HepG2 (cell line): ENCODE measurements around the gene NAIF1. TPM values are rescaled to one million over a fixed set of nuclear protein-coding genes. Genes with fewer than 3 reads are reported as not detected.

Experiments used
- EZH2 ChIP-seq: conservative IDR thresholded peaks from 2 replicates; pipeline ENCODE4 v1.6.1; 2012; ENCODE audit warnings: mild to moderate bottlenecking, low read depth, low read length, moderate library complexity
- FOSL2 ChIP-seq: sonication (generic); formaldehyde crosslinking; IDR thresholded peaks from 2 replicates; pipeline ENCODE4 v1.4.0; 2020; ENCODE audit warnings: missing genetic modification reagents
- GATAD2A ChIP-seq: IDR thresholded peaks from 2 replicates; pipeline ENCODE4 v1.6.1; 2016
- JDP2 ChIP-seq: sonication (generic); formaldehyde crosslinking; IDR thresholded peaks from 2 replicates; pipeline ENCODE4 v1.8.1; 2022; ENCODE audit warnings: missing genetic modification reagents, borderline replicate concordance
- KLF6 ChIP-seq: IDR thresholded peaks from 2 replicates; pipeline ENCODE4 v1.8.0; 2016; ENCODE audit warnings: missing biosample characterization, missing genetic modification reagents
- MED13 ChIP-seq: sonication (generic); formaldehyde crosslinking; IDR thresholded peaks from 2 replicates; pipeline ENCODE4 v1.5.0; 2020; ENCODE audit warnings: missing genetic modification reagents
- NFE2 ChIP-seq: sonication (generic); formaldehyde crosslinking; IDR thresholded peaks from 2 replicates; pipeline ENCODE4 v1.4.0; 2020; ENCODE audit warnings: missing genetic modification reagents
- SMARCC2 ChIP-seq: fragments of 450-650 bp; IDR thresholded peaks from 2 replicates; pipeline ENCODE4 v1.6.1; 2017; ENCODE audit warnings: antibody characterized with exemption, mild to moderate bottlenecking
- SUZ12 ChIP-seq: fragments of 150-350 bp; IDR thresholded peaks from 2 replicates; pipeline ENCODE4 v1.6.1; 2014; ENCODE audit warnings: low read depth, low read length
- WIZ ChIP-seq: sonication (generic); formaldehyde crosslinking; IDR thresholded peaks from 2 replicates; pipeline ENCODE4 v1.5.1; 2020; ENCODE audit warnings: mild to moderate bottlenecking, missing genetic modification reagents
- ZNF101 ChIP-seq: sonication (generic); formaldehyde crosslinking; IDR thresholded peaks from 2 replicates; pipeline ENCODE4 v1.4.0; 2020; ENCODE audit warnings: mild to moderate bottlenecking, low read depth, missing genetic modification reagents, borderline replicate concordance
- ZNF260 ChIP-seq: sonication (generic); formaldehyde crosslinking; IDR thresholded peaks from 2 replicates; pipeline ENCODE4 v1.4.0; 2020; ENCODE audit warnings: missing genetic modification reagents, low read depth, mild to moderate bottlenecking, borderline replicate concordance
- ZNF296 ChIP-seq: sonication (generic); formaldehyde crosslinking; conservative IDR thresholded peaks from 2 replicates; pipeline ENCODE4 v1.5.0; 2020; ENCODE audit warnings: mild to moderate bottlenecking, missing genetic modification reagents
- ZNF383 ChIP-seq: sonication (generic); formaldehyde crosslinking; IDR thresholded peaks from 2 replicates; pipeline ENCODE4 v1.4.0; 2020; ENCODE audit warnings: missing genetic modification reagents, mild to moderate bottlenecking, borderline replicate concordance
- ZNF441 ChIP-seq: sonication (generic); formaldehyde crosslinking; IDR thresholded peaks from 2 replicates; pipeline ENCODE4 v1.7.0; 2021; ENCODE audit warnings: missing genetic modification reagents, borderline replicate concordance
- ZNF616 ChIP-seq: sonication (generic); formaldehyde crosslinking; IDR thresholded peaks from 2 replicates; pipeline ENCODE4 v1.5.0; 2020; ENCODE audit warnings: low read depth, mild to moderate bottlenecking, missing genetic modification reagents
- ZNF709 ChIP-seq: sonication (generic); formaldehyde crosslinking; IDR thresholded peaks from 2 replicates; pipeline ENCODE4 v1.5.0; 2020; ENCODE audit warnings: mild to moderate bottlenecking, missing genetic modification reagents
- ZNF761 ChIP-seq: sonication (generic); formaldehyde crosslinking; conservative IDR thresholded peaks from 2 replicates; pipeline ENCODE4 v1.4.0; 2020; ENCODE audit warnings: mild to moderate bottlenecking, missing genetic modification reagents
- ZNF879 ChIP-seq: sonication (generic); formaldehyde crosslinking; IDR thresholded peaks from 2 replicates; pipeline ENCODE4 v1.8.1; 2023; ENCODE audit warnings: missing genetic modification reagents
- polyA plus RNA-seq, 8 experiments: library from polyadenylated mRNA; depleted of rRNA in 3 of 8; stranded (reverse) in 7 of 8; unstranded in 1 of 8; fragments of >200 nt; fragmentation: Illumina TruSeq in 4 of 8; extraction: Trizol in 4 of 8; gene quantifications; 2 replicates each; pipeline versions ENCODE4 v1.2.1 to v1.2.3, GENCODE V29; 2011 to 2016; ENCODE audit warnings: low read depth in 4 of 8, missing spikeins in 1 of 8, mixed read lengths in 1 of 8; ENCODE audit not compliant: insufficient read depth in 1 of 8
- total RNA-seq, 5 experiments: library from RNA; depleted of rRNA; stranded (reverse); fragments of >200 nt; fragmentation: Illumina TruSeq; extraction: Trizol; gene quantifications; 2 replicates each; pipeline ENCODE4 v1.2.3, GENCODE V29; 2016; ENCODE audit warnings: low read depth in 1 of 5
- TF ChIP-seq, protein P1 (sequence below): sonication (generic); formaldehyde crosslinking; IDR thresholded peaks from 2 replicates; pipeline ENCODE4 v1.5.1; 2020; ENCODE audit warnings: mild to moderate bottlenecking, moderate library complexity, missing genetic modification reagents
- TF ChIP-seq, protein P2 (sequence below): sonication (generic); formaldehyde crosslinking; IDR thresholded peaks from 2 replicates; pipeline ENCODE4 v1.4.0; 2020; ENCODE audit warnings: missing genetic modification reagents
- TF ChIP-seq, protein P3 (sequence below): sonication (generic); formaldehyde crosslinking; IDR thresholded peaks from 2 replicates; pipeline ENCODE4 v1.5.0; 2020; ENCODE audit warnings: missing genetic modification reagents

The NAIF1 gene
- total and polyA plus RNA-seq, 2 of the 13 experiments (the other 11 are each of a cell fraction or from before 2014, with no cell fraction given) = 6.0 to 6.9 TPM

DNA sequence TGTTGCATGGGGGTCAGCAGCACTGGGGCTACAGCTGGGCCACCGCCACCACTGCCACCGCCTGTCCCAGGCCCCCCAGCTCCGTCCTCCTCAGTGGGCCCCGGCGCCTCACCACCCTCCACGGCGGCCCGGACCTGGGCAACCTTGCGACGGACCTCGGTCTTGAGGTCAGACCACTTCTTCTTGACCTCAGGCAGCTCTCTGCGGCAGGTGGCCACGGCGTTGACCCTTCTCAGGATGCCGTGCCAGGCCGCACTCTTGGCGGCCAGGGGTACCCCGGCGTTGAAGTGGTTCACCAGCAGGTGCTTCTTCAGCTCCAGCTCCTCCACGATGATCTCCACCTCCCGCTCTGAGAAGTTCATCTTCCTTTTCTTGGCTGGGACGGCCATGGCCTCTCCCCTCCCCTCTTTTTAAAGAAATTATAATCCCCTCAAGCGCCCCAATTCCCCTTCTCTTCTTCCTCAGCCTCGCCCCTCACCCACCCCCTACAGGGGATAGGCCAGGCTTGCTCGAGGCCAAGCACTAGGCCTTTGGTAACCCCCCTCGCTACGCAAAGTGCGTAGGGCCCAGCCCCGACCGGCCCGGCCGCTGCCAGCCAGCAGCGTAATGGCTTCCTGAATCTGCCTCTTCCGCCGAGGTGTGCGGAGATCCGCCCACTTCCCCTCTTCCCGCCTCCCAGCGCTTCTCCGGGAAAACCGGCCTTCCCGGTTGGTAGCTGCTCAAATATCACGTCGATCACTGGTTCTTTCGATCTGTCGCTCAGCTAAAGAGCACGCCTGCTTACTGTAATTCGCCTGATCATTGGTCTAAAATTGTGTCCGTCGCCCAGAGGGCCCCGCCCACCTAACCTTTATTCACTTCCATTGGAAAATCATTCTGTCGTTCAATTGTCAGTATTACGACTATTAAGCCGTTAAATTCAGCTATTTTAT lies at the start of gene NAIF1 (continued):
- no peak for TF ChIP-seq KLF6
- no peak for TF ChIP-seq ZNF616 (CRISPR knock-in tag)
- no peak for TF ChIP-seq ZNF260 (CRISPR knock-in tag)
- no peak for TF ChIP-seq WIZ (CRISPR knock-in tag)
- no peak for TF ChIP-seq NFE2 (CRISPR knock-in tag)
- TF ChIP-seq, protein P1, sequence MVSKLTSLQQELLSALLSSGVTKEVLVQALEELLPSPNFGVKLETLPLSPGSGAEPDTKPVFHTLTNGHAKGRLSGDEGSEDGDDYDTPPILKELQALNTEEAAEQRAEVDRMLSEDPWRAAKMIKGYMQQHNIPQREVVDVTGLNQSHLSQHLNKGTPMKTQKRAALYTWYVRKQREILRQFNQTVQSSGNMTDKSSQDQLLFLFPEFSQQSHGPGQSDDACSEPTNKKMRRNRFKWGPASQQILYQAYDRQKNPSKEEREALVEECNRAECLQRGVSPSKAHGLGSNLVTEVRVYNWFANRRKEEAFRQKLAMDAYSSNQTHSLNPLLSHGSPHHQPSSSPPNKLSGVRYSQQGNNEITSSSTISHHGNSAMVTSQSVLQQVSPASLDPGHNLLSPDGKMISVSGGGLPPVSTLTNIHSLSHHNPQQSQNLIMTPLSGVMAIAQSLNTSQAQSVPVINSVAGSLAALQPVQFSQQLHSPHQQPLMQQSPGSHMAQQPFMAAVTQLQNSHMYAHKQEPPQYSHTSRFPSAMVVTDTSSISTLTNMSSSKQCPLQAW (CRISPR knock-in tag) = no peak
- TF ChIP-seq ZNF761 = peak; percentile 55; the same call in 1 of the 2 replicates
- TF ChIP-seq ZNF383 (CRISPR knock-in tag) = no peak
- TF ChIP-seq SUZ12 = no peak
- TF ChIP-seq ZNF441 (CRISPR knock-in tag) = no peak
- TF ChIP-seq, protein P2, sequence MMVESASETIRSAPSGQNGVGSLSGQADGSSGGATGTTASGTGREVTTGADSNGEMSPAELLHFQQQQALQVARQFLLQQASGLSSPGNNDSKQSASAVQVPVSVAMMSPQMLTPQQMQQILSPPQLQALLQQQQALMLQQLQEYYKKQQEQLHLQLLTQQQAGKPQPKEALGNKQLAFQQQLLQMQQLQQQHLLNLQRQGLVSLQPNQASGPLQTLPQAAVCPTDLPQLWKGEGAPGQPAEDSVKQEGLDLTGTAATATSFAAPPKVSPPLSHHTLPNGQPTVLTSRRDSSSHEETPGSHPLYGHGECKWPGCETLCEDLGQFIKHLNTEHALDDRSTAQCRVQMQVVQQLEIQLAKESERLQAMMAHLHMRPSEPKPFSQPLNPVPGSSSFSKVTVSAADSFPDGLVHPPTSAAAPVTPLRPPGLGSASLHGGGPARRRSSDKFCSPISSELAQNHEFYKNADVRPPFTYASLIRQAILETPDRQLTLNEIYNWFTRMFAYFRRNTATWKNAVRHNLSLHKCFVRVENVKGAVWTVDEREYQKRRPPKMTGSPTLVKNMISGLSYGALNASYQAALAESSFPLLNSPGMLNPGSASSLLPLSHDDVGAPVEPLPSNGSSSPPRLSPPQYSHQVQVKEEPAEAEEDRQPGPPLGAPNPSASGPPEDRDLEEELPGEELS (CRISPR knock-in tag) = no peak; the same call in 1 of the 2 replicates
- TF ChIP-seq FOSL2 (CRISPR knock-in tag) = no peak
- TF ChIP-seq ZNF709 (CRISPR knock-in tag) = 0 out of 2 replicates have a peak, but pooled peaks have one; percentile 46
- TF ChIP-seq, protein P3, sequence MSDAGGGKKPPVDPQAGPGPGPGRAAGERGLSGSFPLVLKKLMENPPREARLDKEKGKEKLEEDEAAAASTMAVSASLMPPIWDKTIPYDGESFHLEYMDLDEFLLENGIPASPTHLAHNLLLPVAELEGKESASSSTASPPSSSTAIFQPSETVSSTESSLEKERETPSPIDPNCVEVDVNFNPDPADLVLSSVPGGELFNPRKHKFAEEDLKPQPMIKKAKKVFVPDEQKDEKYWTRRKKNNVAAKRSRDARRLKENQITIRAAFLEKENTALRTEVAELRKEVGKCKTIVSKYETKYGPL (CRISPR knock-in tag) = no peak
- TF ChIP-seq SMARCC2 = no peak
- no peak for TF ChIP-seq ZNF879
- TF ChIP-seq MED13 (CRISPR knock-in tag) = no peak
- TF ChIP-seq ZNF296 (CRISPR knock-in tag) = no peak
- TF ChIP-seq GATAD2A = no peak; the same call in 1 of the 2 replicates
- no peak for TF ChIP-seq EZH2
- no peak for TF ChIP-seq ZNF101
- no peak for TF ChIP-seq JDP2 (CRISPR knock-in tag)
